ENCODE measurements around the gene PSORS1C1. TPM values are rescaled to one million over a fixed set of nuclear protein-coding genes. Genes with fewer than 3 reads are reported as not detected.

Gene PSORS1C1
- total RNA-seq, 1 donor from 2014 or later, result not detected

- H3K36me3 ChIP-seq, result peaks cover 5% of the 10 kb centered on the region
- no peaks in the 10 kb centered on the region for H4K20me1 ChIP-seq (ENCODE audit: low read depth)
- DNase-seq (ENCODE audit: low spot score), result peak; percentile 46
- H3K9me3 ChIP-seq (ENCODE audit: low read depth), result no peaks in the 10 kb centered on the region
- no peak for TF ChIP-seq CTCF (IDR thresholded peaks at IDR 0.05)
- no peak for TF ChIP-seq EZH2phosphoT487 (IDR thresholded peaks at IDR 0.05)
- TF ChIP-seq EZH2 (IDR thresholded peaks at IDR 0.05), result no peak
- Mint-ChIP-seq H3K36me3 (peaks cover 17% of the 10 kb centered on the region), H3K4me3 (peak within 1 kb of the TSS; percentile 98), H3K27me3 (ENCODE audit: insufficient read depth, low read depth) (peaks cover 2% of the 10 kb centered on the region), H3K9me3 (no peaks in the 10 kb centered on the region), H3K4me1 (peaks cover 29% of the 10 kb centered on the region), H3K27ac (peak within 1 kb of the TSS; percentile 74)
- peaks cover 11% of the 10 kb centered on the region for H3K79me2 ChIP-seq (ENCODE audit: low read depth)
- peaks cover 10% of the 10 kb centered on the region for H3K4me1 ChIP-seq
- H3K4me3 ChIP-seq, result peak within 1 kb of the TSS; percentile 87
- peaks cover 12% of the 10 kb centered on the region for H3F3A ChIP-seq (ENCODE audit: low read depth)
- H3K27ac ChIP-seq, result no peak within 1 kb of the TSS
- peak within 1 kb of the TSS; percentile 90 for H2AFZ ChIP-seq (replicated peaks)
- H3K27me3 ChIP-seq, result peaks cover 12% of the 10 kb centered on the region
- peak within 1 kb of the TSS; percentile 50 for H3K9ac ChIP-seq
- H3K4me2 ChIP-seq, result peak within 1 kb of the TSS; percentile 93
Measured at GRCh38 chr6:31157513-31158139, 43.0 kb downstream of the PSORS1C1 start, which contains the start of gene CCHCR1. Gene CCHCR1, minus strand, starts transcription at chr6:31157802. Its CDS starts 202 bp downstream, at chr6:31157600.

GRCh38 chr6:31158140-31158862 lies 43.7 kb downstream of the PSORS1C1 start, which contains the start of gene TCF19:
Gene TCF19, plus strand, starts transcription at chr6:31158589. Its CDS starts 881 bp downstream, at chr6:31159470.
- Mint-ChIP-seq H3K4me1 (peaks cover 26% of the 10 kb centered on the region), H3K4me3 (peak within 1 kb of the TSS; percentile 98), H3K27ac (peak within 1 kb of the TSS; percentile 74), H3K36me3 (peaks cover 15% of the 10 kb centered on the region), H3K27me3 (ENCODE audit: insufficient read depth, low read depth) (peaks cover 2% of the 10 kb centered on the region), H3K9me3 (no peaks in the 10 kb centered on the region)
- Histone ChIP-seq H4K20me1 (ENCODE audit: low read depth) (no peaks in the 10 kb centered on the region), H3K9me3 (ENCODE audit: low read depth) (no peaks in the 10 kb centered on the region), H3K9ac (peak within 1 kb of the TSS; percentile 50), H3K79me2 (ENCODE audit: low read depth) (peaks cover 11% of the 10 kb centered on the region), H3K4me2 (peak within 1 kb of the TSS; percentile 93), H3K36me3 (peaks cover 5% of the 10 kb centered on the region), H2AFZ (replicated peaks) (peak within 1 kb of the TSS; percentile 90), H3F3A (ENCODE audit: low read depth) (peaks cover 14% of the 10 kb centered on the region), H3K27me3 (peaks cover 12% of the 10 kb centered on the region), H3K27ac (no peak within 1 kb of the TSS), H3K4me1 (peaks cover 10% of the 10 kb centered on the region), H3K4me3 (peak within 1 kb of the TSS; percentile 87)
- TF ChIP-seq CTCF (IDR thresholded peaks at IDR 0.05) (no peak), EZH2 (IDR thresholded peaks at IDR 0.05) (peak; percentile 37), EZH2phosphoT487 (IDR thresholded peaks at IDR 0.05) (no peak)
- peak; percentile 98 for DNase-seq (ENCODE audit: low spot score)

- no peak overlapping the region for H3K27ac ChIP-seq
- peak overlapping the region; percentile 90 for H2AFZ ChIP-seq (replicated peaks)
- Mint-ChIP-seq H3K4me1 (peaks cover 26% of the 10 kb centered on the region), H3K4me3 (peak overlapping the region; percentile 98), H3K9me3 (no peaks in the 10 kb centered on the region), H3K27ac (peak overlapping the region; percentile 33), H3K36me3 (peaks cover 14% of the 10 kb centered on the region), H3K27me3 (ENCODE audit: insufficient read depth, low read depth) (peaks cover 2% of the 10 kb centered on the region)
- TF ChIP-seq EZH2 (IDR thresholded peaks at IDR 0.05) (no peak), CTCF (IDR thresholded peaks at IDR 0.05) (peak; percentile 24), EZH2phosphoT487 (IDR thresholded peaks at IDR 0.05) (no peak)
- peak overlapping the region; percentile 93 for H3K4me2 ChIP-seq
- H3F3A ChIP-seq (ENCODE audit: low read depth), result peaks cover 14% of the 10 kb centered on the region
- no peaks in the 10 kb centered on the region for H4K20me1 ChIP-seq (ENCODE audit: low read depth)
- H3K27me3 ChIP-seq, result peaks cover 12% of the 10 kb centered on the region
- peaks cover 11% of the 10 kb centered on the region for H3K79me2 ChIP-seq (ENCODE audit: low read depth)
- peaks cover 10% of the 10 kb centered on the region for H3K4me1 ChIP-seq
- H3K9ac ChIP-seq, result peak overlapping the region; percentile 50
- peaks cover 5% of the 10 kb centered on the region for H3K36me3 ChIP-seq
- peak; percentile 46 for DNase-seq (ENCODE audit: low spot score)
- peak overlapping the region; percentile 87 for H3K4me3 ChIP-seq
- H3K9me3 ChIP-seq (ENCODE audit: low read depth), result no peaks in the 10 kb centered on the region
Measured at GRCh38 chr6:31158863-31159855, 44.6 kb downstream of the PSORS1C1 start.

Measured in neural progenitor cell (in vitro differentiated cells).